Sigmoid colon (tissue), 4 donors: ENCODE measurements around the gene IL24.

ENCODE experiments used
- EP300 ChIP-seq, 4 donors: sonication (generic); formaldehyde crosslinking; IDR thresholded peaks; one replicate each; pipeline ENCODE4 v1.6.1; 2017; ENCODE audit warnings: antibody characterized with exemption in 4 of 4
- POLR2AphosphoS5 ChIP-seq, 4 donors: sonication (generic); formaldehyde crosslinking; IDR thresholded peaks; one replicate each; pipeline ENCODE4 v1.6.1; 2017; ENCODE audit warnings: antibody characterized with exemption in 4 of 4
- TF ChIP-seq, protein P1 (sequence below), 4 experiments: fragments of 450-650 bp in 3 of 4; fragments of 200-600 bp in 1 of 4; IDR thresholded peaks; one replicate each; pipeline ENCODE4 v1.5.1; 2016 to 2019; ENCODE audit warnings: antibody characterized with exemption in 4 of 4, mild to moderate bottlenecking in 3 of 4, moderate library complexity in 2 of 4

DNA sequence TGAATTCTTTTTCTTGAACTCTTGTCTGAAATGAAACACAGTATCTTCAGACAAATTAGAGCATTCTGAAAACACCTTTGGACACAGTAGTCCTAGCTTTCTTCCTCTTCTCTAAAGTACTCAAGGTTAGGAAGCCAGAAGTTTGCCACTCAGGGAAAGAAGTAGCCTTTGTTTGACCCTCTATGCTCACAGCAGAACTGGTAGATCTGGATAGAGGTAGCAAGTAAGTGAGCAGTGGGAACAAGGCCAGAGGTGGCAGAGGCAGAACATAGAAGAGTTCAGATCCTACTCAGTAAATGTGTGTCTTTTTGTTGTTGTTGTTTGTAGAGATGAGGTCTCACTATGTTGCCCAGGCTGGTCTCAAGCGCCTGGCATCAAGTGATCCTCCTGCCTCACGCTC is 56.4 kb downstream of the IL24 start:
- TF ChIP-seq EP300 (IDR thresholded peaks at IDR 0.05): no peak
- TF ChIP-seq, protein P1, sequence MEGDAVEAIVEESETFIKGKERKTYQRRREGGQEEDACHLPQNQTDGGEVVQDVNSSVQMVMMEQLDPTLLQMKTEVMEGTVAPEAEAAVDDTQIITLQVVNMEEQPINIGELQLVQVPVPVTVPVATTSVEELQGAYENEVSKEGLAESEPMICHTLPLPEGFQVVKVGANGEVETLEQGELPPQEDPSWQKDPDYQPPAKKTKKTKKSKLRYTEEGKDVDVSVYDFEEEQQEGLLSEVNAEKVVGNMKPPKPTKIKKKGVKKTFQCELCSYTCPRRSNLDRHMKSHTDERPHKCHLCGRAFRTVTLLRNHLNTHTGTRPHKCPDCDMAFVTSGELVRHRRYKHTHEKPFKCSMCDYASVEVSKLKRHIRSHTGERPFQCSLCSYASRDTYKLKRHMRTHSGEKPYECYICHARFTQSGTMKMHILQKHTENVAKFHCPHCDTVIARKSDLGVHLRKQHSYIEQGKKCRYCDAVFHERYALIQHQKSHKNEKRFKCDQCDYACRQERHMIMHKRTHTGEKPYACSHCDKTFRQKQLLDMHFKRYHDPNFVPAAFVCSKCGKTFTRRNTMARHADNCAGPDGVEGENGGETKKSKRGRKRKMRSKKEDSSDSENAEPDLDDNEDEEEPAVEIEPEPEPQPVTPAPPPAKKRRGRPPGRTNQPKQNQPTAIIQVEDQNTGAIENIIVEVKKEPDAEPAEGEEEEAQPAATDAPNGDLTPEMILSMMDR (IDR thresholded peaks at IDR 0.05): no peak
- no peak for TF ChIP-seq POLR2AphosphoS5 (IDR thresholded peaks at IDR 0.05)
